SK-N-SH (cell line): ENCODE data around the gene VDAC1. TPM values are rescaled to one million over a fixed set of nuclear protein-coding genes. Genes with fewer than 3 reads are reported as not detected.

ENCODE experiments used
- CTCF ChIA-PET: fragments of 300-600, 350-600 bp; formaldehyde crosslinking; extraction: SDS; loops from one replicate; lab custom pipeline; 2021; lab: Yijun Ruan, JAX
- POLR2A ChIA-PET: fragments of 350-600 bp; sonication (Branson Sonifier 250); formaldehyde crosslinking; extraction: SDS; loops from one replicate; lab custom pipeline; 2020; ENCODE audit warnings: antibody characterized with exemption, inconsistent platforms; lab: Yijun Ruan, JAX
- DNase-seq: peaks from one replicate; pipeline ENCODE4 v3.0.0; 2012
- H2AFZ ChIP-seq: fragments of 200-600 bp; sonication (generic); 2 replicates; pipeline ENCODE4 v1.8.1; 2016; ENCODE audit warnings: antibody characterized with exemption, mild to moderate bottlenecking, low read depth
- H3F3A ChIP-seq: fragments of 200-600 bp; sonication (generic); replicated peaks from 2 replicates; pipeline ENCODE3; 2016; ENCODE audit warnings: antibody characterized with exemption, mild to moderate bottlenecking; ENCODE audit not compliant: insufficient read depth
- H3K27ac ChIP-seq, 2 experiments: fragments of 200-500 bp in 1 of 2; fragments of 200-600 bp in 1 of 2; sonication (Bioruptor generic) in 1 of 2; sonication (generic), shearing (Covaris generic) in 1 of 2; 2 replicates each; pipeline versions ENCODE4 v1.5.1 to v1.6.1; 2014 to 2016; ENCODE audit warnings: low read depth in 2 of 2, inconsistent platforms in 1 of 2, low read length in 1 of 2, mild to moderate bottlenecking in 1 of 2, mixed read lengths in 1 of 2
- H3K27me3 ChIP-seq: fragments of 200-600 bp; sonication (generic), shearing (Covaris generic); 2 replicates; pipeline ENCODE4 v1.6.1; 2016; ENCODE audit warnings: mixed run types; ENCODE audit not compliant: insufficient read depth
- H3K36me3 ChIP-seq, 2 experiments: fragments of 200-500 bp in 1 of 2; fragments of 200-600 bp in 1 of 2; sonication (Bioruptor generic) in 1 of 2; sonication (generic) in 1 of 2; replicated peaks in 1 of 2; 2 replicates each; pipeline versions ENCODE3 to v1.5.1; 2014 to 2016; ENCODE audit warnings: low read length in 1 of 2, mild to moderate bottlenecking in 1 of 2; ENCODE audit not compliant: insufficient read depth in 2 of 2, control insufficient read depth in 1 of 2
- H3K4me1 ChIP-seq, 2 experiments: fragments of 200-500 bp in 1 of 2; fragments of 200-600 bp in 1 of 2; sonication (Bioruptor generic) in 1 of 2; sonication (generic), shearing (Covaris generic) in 1 of 2; 2 replicates each; pipeline versions ENCODE4 v1.5.1 to v1.6.1; 2014 to 2016; ENCODE audit warnings: low read depth in 1 of 2, low read length in 1 of 2, mixed run types in 1 of 2; ENCODE audit not compliant: insufficient read depth in 2 of 2, control insufficient read depth in 1 of 2
- H3K4me2 ChIP-seq: fragments of 200-600 bp; sonication (generic), shearing (Covaris generic); 2 replicates; pipeline ENCODE4 v1.6.1; 2017; ENCODE audit warnings: mixed run types
- H3K4me3 ChIP-seq, 2 experiments: fragments of 200-500 bp in 1 of 2; fragments of 200-600 bp in 1 of 2; sonication (Bioruptor generic) in 1 of 2; sonication (generic), shearing (Covaris generic) in 1 of 2; 2 replicates each; pipeline versions ENCODE4 v1.5.1 to v1.8.1; 2014 to 2016; ENCODE audit warnings: low read depth in 2 of 2, inconsistent platforms in 1 of 2, low read length in 1 of 2, mild to moderate bottlenecking in 1 of 2, mixed read lengths in 1 of 2, moderate library complexity in 1 of 2
- H3K79me2 ChIP-seq: fragments of 200-600 bp; sonication (generic); 2 replicates; pipeline ENCODE4 v1.8.1; 2017; ENCODE audit warnings: mild to moderate bottlenecking; ENCODE audit not compliant: insufficient read depth
- H3K9ac ChIP-seq: fragments of 200-600 bp; sonication (generic); 2 replicates; pipeline ENCODE4 v1.6.1; 2017; ENCODE audit warnings: mixed run types
- H3K9me2 ChIP-seq: fragments of 200-600 bp; sonication (generic); 2 replicates; pipeline ENCODE4 v1.6.1; 2017; ENCODE audit warnings: mixed run types
- H3K9me3 ChIP-seq: fragments of 200-600 bp; sonication (generic); 2 replicates; pipeline ENCODE4 v1.6.1; 2017; ENCODE audit warnings: mixed run types, mild to moderate bottlenecking, moderate library complexity
- H4K20me1 ChIP-seq: fragments of 200-600 bp; sonication (generic); 2 replicates; pipeline ENCODE4 v1.6.1; 2017; ENCODE audit warnings: mild to moderate bottlenecking, mixed run types; ENCODE audit not compliant: insufficient read depth
- CTCF ChIP-seq: fragments of 200-600 bp; sonication (generic); IDR thresholded peaks from 2 replicates; pipeline ENCODE4 v1.6.1; 2017; ENCODE audit warnings: antibody characterized with exemption, mild to moderate bottlenecking, moderate library complexity
- ELF1 ChIP-seq: IDR thresholded peaks from 2 replicates; pipeline ENCODE4 v1.4.0; 2012
- EP300 ChIP-seq, 2 experiments: IDR thresholded peaks; 2 replicates each; pipeline versions ENCODE4 v1.4.0 to v1.6.1; 2012; ENCODE audit warnings: borderline replicate concordance in 1 of 2, low read depth in 1 of 2, low read length in 1 of 2
- FOXJ3 ChIP-seq: sonication (generic); formaldehyde crosslinking; IDR thresholded peaks from 2 replicates; pipeline ENCODE4 v1.5.1; 2020; ENCODE audit warnings: mild to moderate bottlenecking, missing genetic modification reagents
- JUND ChIP-seq: IDR thresholded peaks from 2 replicates; pipeline ENCODE4 v1.4.0; 2012
- MAX ChIP-seq: IDR thresholded peaks from 2 replicates; pipeline ENCODE4 v1.4.0; 2012; ENCODE audit warnings: low read depth
- NFIC ChIP-seq: IDR thresholded peaks from 2 replicates; pipeline ENCODE4 v1.4.0; 2012; ENCODE audit warnings: borderline replicate concordance
- NRF1 ChIP-seq: IDR thresholded peaks from 2 replicates; pipeline ENCODE4 v1.6.1; 2012; ENCODE audit warnings: low read depth, mild to moderate bottlenecking, low read length
- RAD21 ChIP-seq: IDR thresholded peaks from 2 replicates; pipeline ENCODE4 v1.6.1; 2012; ENCODE audit warnings: mild to moderate bottlenecking, low read length
- RCOR1 ChIP-seq: fragments of 150-350 bp; IDR thresholded peaks from 2 replicates; pipeline ENCODE4 v1.6.1; 2017; ENCODE audit warnings: antibody characterized with exemption, low read length
- REST ChIP-seq: IDR thresholded peaks from 2 replicates; pipeline ENCODE4 v1.6.1; 2012; ENCODE audit warnings: mild to moderate bottlenecking, low read depth, low read length, moderate library complexity
- RXRA ChIP-seq: IDR thresholded peaks from 2 replicates; pipeline ENCODE4 v1.4.0; 2012; ENCODE audit warnings: low read depth, mild to moderate bottlenecking, borderline replicate concordance
- SMC3 ChIP-seq: IDR thresholded peaks from 2 replicates; pipeline ENCODE4 v1.6.1; 2012; ENCODE audit warnings: low read depth, low read length, improper control_type of control experiment
- USF1 ChIP-seq: IDR thresholded peaks from 2 replicates; pipeline ENCODE4 v1.4.0; 2012; ENCODE audit warnings: low read depth, borderline replicate concordance
- WGBS: methylation state at CpG from one replicate; pipeline ENCODE4 v1.1.6; 2017; ENCODE audit warnings: low lambda C conversion rate; 5-methylcytosine and 5-hydroxymethylcytosine counted together
- polyA plus RNA-seq, 3 experiments: library from polyadenylated mRNA; depleted of rRNA; stranded (reverse); fragments of >200 nt; gene quantifications; 2 replicates each; pipeline ENCODE4 v1.2.3, GENCODE V29; 2012

Gene VDAC1
- polyA plus RNA-seq, 1 of the 3 experiments (the other 2 are of a cell fraction) = 166 TPM

- CTCF ChIA-PET = interaction anchor here (0.7 to 8.0 kb wide), 16 partner anchors 9 to 555 kb away, joined by 3 to 62 read pairs (median 4); no protein-coding TSS in a partner anchor
- WGBS = 65% methylated on average over 2 of the region's 3 CpGs
- Histone ChIP-seq H3K27ac (no peak overlapping the region), H3K9ac (no peak overlapping the region), H2AFZ (no peak overlapping the region), H3K4me1 (peaks cover 35 to 38% of the 10 kb centered on the region in 2 experiments; a peak in 2 of 4 replicates), H4K20me1 (peaks cover 100% of the 10 kb centered on the region), H3F3A (peaks cover 23% of the 10 kb centered on the region), H3K9me2 (no peaks in the 10 kb centered on the region), H3K27me3 (no peaks in the 10 kb centered on the region), H3K4me3 (no peak overlapping the region), H3K4me2 (no peak overlapping the region), H3K36me3 (peaks cover 4 to 16% of the 10 kb centered on the region in 2 experiments), H3K9me3 (no peaks in the 10 kb centered on the region), H3K79me2 (peaks cover 100% of the 10 kb centered on the region)
- DNase-seq = peak; percentile 55
- POLR2A ChIA-PET = interaction anchor here (0.7 kb wide), 1 partner anchor 949 kb away, joined by 3 read pairs; no protein-coding TSS in a partner anchor
- TF ChIP-seq CTCF (peak; percentile 68), SMC3 (0 out of 2 replicates have a peak, but pooled peaks have one; percentile 13), ELF1 (peak; percentile 45; the same call in 1 of the 2 replicates), NFIC (no peak), USF1 (no peak), MAX (no peak), NRF1 (no peak), RAD21 (peak; percentile 31; the same call in 1 of the 2 replicates), FOXJ3 (no peak)
Observed at GRCh38 chr5:133996683-133997252, 8.0 kb downstream of the VDAC1 start.

GRCh38 chr5:133995883-133996563 is 8.8 kb downstream of the VDAC1 start:
- H3K36me3 ChIP-seq = peaks cover 8 to 16% of the 10 kb centered on the region in 2 experiments
- ChIA-PET CTCF (interaction anchor here (1.0 to 8.0 kb wide), 12 partner anchors 8 to 554 kb away, joined by 3 to 62 read pairs (median 5); no protein-coding TSS in a partner anchor), POLR2A (interaction anchor here (1.4 kb wide), 1 partner anchor 12 kb away, joined by 3 read pairs; no protein-coding TSS in a partner anchor)
- H3F3A ChIP-seq = peaks cover 23% of the 10 kb centered on the region
- peak overlapping the region in 1 of 2 experiments; percentile 26; a peak in 1 of 4 replicates for H3K27ac ChIP-seq
- H3K4me1 ChIP-seq = peaks cover 35 to 38% of the 10 kb centered on the region in 2 experiments; a peak in 2 of 4 replicates
- DNase-seq = peak; percentile 31
- H3K9me3 ChIP-seq = no peaks in the 10 kb centered on the region
- H3K4me3 ChIP-seq = no peak overlapping the region
- no peaks in the 10 kb centered on the region for H3K9me2 ChIP-seq
- no peaks in the 10 kb centered on the region for H3K27me3 ChIP-seq
- no peak overlapping the region for H3K9ac ChIP-seq
- TF ChIP-seq REST = no peak
- no peak for TF ChIP-seq RCOR1
- no peak for TF ChIP-seq JUND
- no peak for TF ChIP-seq RXRA
- TF ChIP-seq EP300 (IDR thresholded peaks at IDR 0.05; ENCODE audit: borderline replicate concordance in 1 of 2, low read depth in 1 of 2, low read length in 1 of 2) = no peak
- no peak for TF ChIP-seq NFIC
- H2AFZ ChIP-seq = no peak overlapping the region
- no peak overlapping the region for H3K4me2 ChIP-seq
- H3K79me2 ChIP-seq = peaks cover 100% of the 10 kb centered on the region
- H4K20me1 ChIP-seq = peaks cover 100% of the 10 kb centered on the region
- 63% methylated on average over 4 of the region's 7 CpGs for WGBS
